Smooth muscle cell (in vitro differentiated cells): ENCODE data around the gene SGK2. TPM values are rescaled to one million over a fixed set of nuclear protein-coding genes. Genes with fewer than 3 reads are reported as not detected.

Experiments used
- DNase-seq: peaks from one replicate; lab custom pipeline; 2025; ENCODE audit not compliant: unreplicated experiment; lab: John Stamatoyannopoulos, UW
- H2AFZ ChIP-seq: fragments of 200-600 bp; sonication (generic); 2 replicates; pipeline ENCODE4 v1.6.0; 2016; ENCODE audit warnings: antibody characterized with exemption, low read depth, mild to moderate bottlenecking
- H3F3A ChIP-seq: fragments of 200-600 bp; sonication (generic); 2 replicates; pipeline ENCODE4 v1.6.0; 2017; ENCODE audit warnings: antibody characterized with exemption, low read depth
- H3K27ac ChIP-seq: fragments of 200-600 bp; sonication (generic); 2 replicates; pipeline ENCODE4 v1.5.1; 2016; ENCODE audit warnings: low read depth, mild to moderate bottlenecking
- H3K27me3 ChIP-seq: fragments of 200-600 bp; sonication (generic); 2 replicates; pipeline ENCODE4 v1.6.1; 2016; ENCODE audit warnings: low read depth, mild to moderate bottlenecking
- H3K36me3 ChIP-seq: fragments of 200-600 bp; sonication (generic); 2 replicates; pipeline ENCODE4 v1.5.1; 2016; ENCODE audit warnings: low read depth
- H3K4me1 ChIP-seq: fragments of 200-600 bp; sonication (generic); 2 replicates; pipeline ENCODE4 v1.5.1; 2016; ENCODE audit warnings: low read depth
- H3K4me2 ChIP-seq: fragments of 200-600 bp; sonication (generic); 2 replicates; pipeline ENCODE4 v1.6.0; 2016; ENCODE audit warnings: mild to moderate bottlenecking
- H3K4me3 ChIP-seq: fragments of 200-600 bp; sonication (generic); 2 replicates; pipeline ENCODE4 v1.5.1; 2016; ENCODE audit warnings: mild to moderate bottlenecking
- H3K79me2 ChIP-seq: fragments of 200-600 bp; sonication (generic); 2 replicates; pipeline ENCODE4 v1.6.0; 2016; ENCODE audit warnings: low read depth, mild to moderate bottlenecking
- H3K9ac ChIP-seq: fragments of 200-600 bp; sonication (generic); 2 replicates; pipeline ENCODE4 v1.6.0; 2016; ENCODE audit warnings: low read depth
- H3K9me3 ChIP-seq: fragments of 200-600 bp; sonication (generic); replicated peaks from 2 replicates; pipeline ENCODE4 v1.5.1; 2016; ENCODE audit warnings: low read depth
- H4K20me1 ChIP-seq: fragments of 200-600 bp; sonication (generic); 2 replicates; pipeline ENCODE4 v1.6.0; 2016; ENCODE audit warnings: low read depth
- WGBS: methylation state at CpG from one replicate; pipeline ENCODE4 v1.1.7; 2016; ENCODE audit warnings: low lambda C conversion rate; 5-methylcytosine and 5-hydroxymethylcytosine counted together
- polyA plus RNA-seq: library from polyadenylated mRNA; unstranded; fragments of >200 nt; fragmentation: Nextera tagmentation; extraction: Ambion mirVana; gene quantifications from 2 replicates; pipeline ENCODE4 v1.2.1, GENCODE V29; 2016
- total RNA-seq: library from RNA; depleted of rRNA; stranded (reverse); fragments of >200 nt; gene quantifications from 2 replicates; pipeline ENCODE4 v1.2.3, GENCODE V29; 2014
- TF ChIP-seq, protein P1 (sequence below): fragments of 200-600 bp; sonication (generic); IDR thresholded peaks from 2 replicates; pipeline ENCODE4 v1.5.1; 2017; ENCODE audit warnings: borderline replicate concordance, mild to moderate bottlenecking, antibody characterized with exemption; ENCODE audit not compliant: insufficient read depth, poor library complexity, severe bottlenecking

SGK2 gene
- total and polyA plus RNA-seq, 2 experiments from 2014 or later = 0.79 to 2.4 TPM

DNA sequence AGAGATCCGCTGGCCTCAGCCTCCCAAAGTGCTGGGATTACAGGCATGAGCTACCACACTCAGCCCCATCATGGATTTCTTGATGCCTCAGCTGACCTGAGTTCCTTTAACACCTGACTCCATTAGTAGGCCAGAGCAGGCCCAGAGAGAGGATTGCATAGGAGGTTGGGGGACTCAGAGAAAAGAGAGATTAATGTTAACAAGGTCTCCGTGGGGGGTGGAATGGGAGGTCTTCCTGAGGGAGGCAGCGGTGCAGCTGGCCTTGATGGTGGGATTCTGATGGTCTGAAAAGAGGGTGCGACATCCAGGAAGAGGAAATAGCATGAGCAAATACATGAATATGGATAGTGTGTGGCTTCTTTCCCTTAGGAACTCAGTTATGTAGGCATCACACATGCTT, 9.9 kb downstream of the SGK2 start:
- WGBS = 84% methylated on average over 4 of the region's 4 CpGs
- H3K27ac ChIP-seq = no peak overlapping the region
- no peak overlapping the region for H3K4me3 ChIP-seq
- no peak overlapping the region for H3K4me2 ChIP-seq
- H3K9me3 ChIP-seq = no peaks in the 10 kb centered on the region
- H2AFZ ChIP-seq = no peak overlapping the region
- no peaks in the 10 kb centered on the region for H3F3A ChIP-seq
- H3K36me3 ChIP-seq = no peaks in the 10 kb centered on the region
- H3K9ac ChIP-seq = no peak overlapping the region
- DNase-seq = no peak
- no peaks in the 10 kb centered on the region for H3K79me2 ChIP-seq
- H3K27me3 ChIP-seq = no peaks in the 10 kb centered on the region
- TF ChIP-seq, protein P1, sequence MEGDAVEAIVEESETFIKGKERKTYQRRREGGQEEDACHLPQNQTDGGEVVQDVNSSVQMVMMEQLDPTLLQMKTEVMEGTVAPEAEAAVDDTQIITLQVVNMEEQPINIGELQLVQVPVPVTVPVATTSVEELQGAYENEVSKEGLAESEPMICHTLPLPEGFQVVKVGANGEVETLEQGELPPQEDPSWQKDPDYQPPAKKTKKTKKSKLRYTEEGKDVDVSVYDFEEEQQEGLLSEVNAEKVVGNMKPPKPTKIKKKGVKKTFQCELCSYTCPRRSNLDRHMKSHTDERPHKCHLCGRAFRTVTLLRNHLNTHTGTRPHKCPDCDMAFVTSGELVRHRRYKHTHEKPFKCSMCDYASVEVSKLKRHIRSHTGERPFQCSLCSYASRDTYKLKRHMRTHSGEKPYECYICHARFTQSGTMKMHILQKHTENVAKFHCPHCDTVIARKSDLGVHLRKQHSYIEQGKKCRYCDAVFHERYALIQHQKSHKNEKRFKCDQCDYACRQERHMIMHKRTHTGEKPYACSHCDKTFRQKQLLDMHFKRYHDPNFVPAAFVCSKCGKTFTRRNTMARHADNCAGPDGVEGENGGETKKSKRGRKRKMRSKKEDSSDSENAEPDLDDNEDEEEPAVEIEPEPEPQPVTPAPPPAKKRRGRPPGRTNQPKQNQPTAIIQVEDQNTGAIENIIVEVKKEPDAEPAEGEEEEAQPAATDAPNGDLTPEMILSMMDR = no peak
- no peaks in the 10 kb centered on the region for H3K4me1 ChIP-seq
- H4K20me1 ChIP-seq = no peaks in the 10 kb centered on the region

DNA sequence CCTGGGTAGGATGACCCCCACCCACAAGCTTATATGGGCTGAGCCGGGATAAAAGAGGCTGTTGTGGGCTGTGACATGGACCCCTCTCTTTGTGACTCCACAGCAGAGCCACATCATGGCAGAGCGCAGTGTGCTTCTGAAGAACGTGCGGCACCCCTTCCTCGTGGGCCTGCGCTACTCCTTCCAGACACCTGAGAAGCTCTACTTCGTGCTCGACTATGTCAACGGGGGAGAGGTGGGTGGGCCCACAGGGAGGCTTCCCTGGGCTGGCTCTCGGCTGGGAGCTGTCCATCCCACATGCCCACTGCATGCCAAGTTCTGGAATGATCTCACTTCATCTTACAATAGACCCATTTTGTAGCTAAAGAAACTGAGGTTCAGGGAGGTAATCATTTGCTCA, 10.5 kb downstream of the SGK2 start:
- no peaks in the 10 kb centered on the region for H4K20me1 ChIP-seq
- H2AFZ ChIP-seq = no peak overlapping the region
- no peaks in the 10 kb centered on the region for H3K4me1 ChIP-seq
- H3K9ac ChIP-seq = no peak overlapping the region
- no peak overlapping the region for H3K4me2 ChIP-seq
- TF ChIP-seq, protein P1 = no peak
- no peaks in the 10 kb centered on the region for H3K27me3 ChIP-seq
- no peak for DNase-seq
- 96% methylated on average over 10 of the region's 10 CpGs for WGBS
- no peak overlapping the region for H3K27ac ChIP-seq
- H3K4me3 ChIP-seq = no peak overlapping the region
- no peaks in the 10 kb centered on the region for H3K9me3 ChIP-seq
- H3K36me3 ChIP-seq = no peaks in the 10 kb centered on the region
- no peaks in the 10 kb centered on the region for H3K79me2 ChIP-seq
- no peaks in the 10 kb centered on the region for H3F3A ChIP-seq

DNA sequence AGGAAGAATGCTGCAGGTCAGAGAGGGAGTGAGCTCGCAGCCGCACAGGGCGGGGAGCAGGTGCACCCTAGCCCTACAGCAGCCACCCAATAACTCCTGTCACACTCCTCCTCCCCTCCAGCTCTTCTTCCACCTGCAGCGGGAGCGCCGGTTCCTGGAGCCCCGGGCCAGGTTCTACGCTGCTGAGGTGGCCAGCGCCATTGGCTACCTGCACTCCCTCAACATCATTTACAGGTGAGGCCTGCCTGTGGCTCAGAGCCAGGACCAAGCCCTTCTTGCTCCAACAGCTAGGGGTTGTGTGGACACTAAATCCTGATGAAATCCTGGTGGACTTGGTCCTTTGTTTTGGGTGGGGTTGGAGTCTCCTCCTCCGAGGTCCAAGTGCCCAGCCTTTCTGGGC, 11.7 kb downstream of the SGK2 start:
- Histone ChIP-seq H3K27ac (no peak overlapping the region), H3K9me3 (no peaks in the 10 kb centered on the region), H3F3A (no peaks in the 10 kb centered on the region), H3K36me3 (no peaks in the 10 kb centered on the region), H3K4me1 (no peaks in the 10 kb centered on the region), H3K4me2 (no peak overlapping the region), H4K20me1 (no peaks in the 10 kb centered on the region), H3K9ac (no peak overlapping the region), H3K27me3 (no peaks in the 10 kb centered on the region), H3K79me2 (no peaks in the 10 kb centered on the region), H3K4me3 (no peak overlapping the region), H2AFZ (no peak overlapping the region)
- TF ChIP-seq, protein P1 = no peak
- WGBS = 96% methylated on average over 10 of the region's 10 CpGs
- DNase-seq = no peak

DNA sequence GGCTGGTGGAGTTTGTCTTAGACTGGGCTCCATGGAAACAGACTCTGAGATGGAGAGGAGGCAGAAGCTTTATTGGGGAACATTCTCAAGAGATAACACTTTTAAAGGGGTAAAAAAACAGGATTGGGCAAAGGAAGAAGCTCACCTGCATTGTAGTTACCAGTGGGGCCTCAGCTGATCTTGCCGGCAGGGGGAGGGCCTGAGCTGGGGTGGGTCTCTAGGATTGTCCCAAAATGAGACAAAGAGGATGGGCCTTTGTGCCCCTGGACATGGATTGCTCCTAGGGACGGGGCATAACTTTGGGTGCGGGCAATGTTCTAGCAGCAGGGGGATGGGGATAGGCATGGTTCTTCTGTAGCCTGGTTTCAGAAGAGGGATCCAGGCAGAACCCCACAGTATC, 12.5 kb downstream of the SGK2 start:
- no peaks in the 10 kb centered on the region for H3K4me1 ChIP-seq
- DNase-seq = no peak
- WGBS = 96% methylated on average over 3 of the region's 3 CpGs
- no peak overlapping the region for H2AFZ ChIP-seq
- H3K36me3 ChIP-seq = no peaks in the 10 kb centered on the region
- no peak overlapping the region for H3K27ac ChIP-seq
- H3K4me2 ChIP-seq = no peak overlapping the region
- no peaks in the 10 kb centered on the region for H3K79me2 ChIP-seq
- H3K9me3 ChIP-seq = no peaks in the 10 kb centered on the region
- TF ChIP-seq, protein P1 = no peak
- H3K27me3 ChIP-seq = no peaks in the 10 kb centered on the region
- H3F3A ChIP-seq = no peaks in the 10 kb centered on the region
- no peak overlapping the region for H3K9ac ChIP-seq
- H4K20me1 ChIP-seq = no peaks in the 10 kb centered on the region
- H3K4me3 ChIP-seq = no peak overlapping the region
